ENCODE results near the gene BRD3.

Gene BRD3

DNA sequence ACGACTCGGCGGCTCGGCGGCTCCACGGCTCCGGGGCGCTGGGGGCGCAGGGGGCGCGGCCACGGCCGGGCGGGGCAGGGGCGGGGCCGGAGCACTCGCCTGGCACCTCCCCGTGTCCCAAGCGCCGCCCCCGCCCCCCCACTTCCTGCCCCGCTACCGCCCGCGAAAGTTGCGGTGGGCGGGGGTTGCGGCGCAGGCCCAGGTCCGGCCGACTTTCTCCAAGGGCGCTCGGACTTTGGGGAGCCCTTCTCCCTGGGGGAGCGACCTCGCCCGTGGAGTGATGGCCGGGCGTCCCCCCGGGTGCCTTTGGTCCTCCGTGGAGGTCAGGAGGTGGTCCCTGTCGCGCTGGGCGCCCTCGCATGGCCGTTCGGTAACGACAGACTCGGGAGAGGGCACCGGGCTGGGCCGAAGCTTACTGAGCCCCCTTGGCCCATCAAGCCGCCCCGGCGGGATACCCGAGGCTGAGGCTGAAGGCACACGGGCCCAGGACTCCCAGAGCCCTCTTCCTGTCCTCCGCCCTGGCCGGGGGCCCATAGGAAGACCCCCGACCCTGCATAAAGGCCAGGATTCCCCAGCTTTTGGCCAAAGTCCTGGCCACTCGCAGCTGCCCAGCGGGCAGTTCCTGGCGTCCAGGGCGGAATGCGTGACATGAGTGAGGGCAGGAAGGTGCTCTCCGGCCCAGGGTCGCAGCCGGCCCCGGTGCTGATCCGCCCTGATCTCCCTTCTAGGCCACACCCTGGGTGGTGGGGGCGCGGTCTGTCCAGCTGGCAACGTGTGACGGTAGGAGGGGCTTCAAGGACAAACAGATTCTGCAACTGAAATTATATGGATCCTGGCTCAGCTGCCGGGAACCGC lies 74.8 kb downstream of the BRD3 start:
- Histone ChIP-seq H2BK15ac (replicated peaks; ENCODE audit: low read depth) (no peak overlapping the region), H3K4me1 (ENCODE audit: control insufficient read depth, low read depth, low read length) (no peaks in the 10 kb centered on the region), H3K36me3 (ENCODE audit: control insufficient read depth, insufficient read depth, low read length) (no peaks in the 10 kb centered on the region), H3K23ac (ENCODE audit: low read length) (peak overlapping the region; percentile 98), H3K4me2 (ENCODE audit: low read length) (peak overlapping the region; percentile 99), H3K27me3 (ENCODE audit: insufficient read depth, low read length, poor library complexity) (no peaks in the 10 kb centered on the region), H3K27ac (ENCODE audit: low read depth, low read length) (peak overlapping the region; percentile 42), H3K4me3 (ENCODE audit: low read length) (peak overlapping the region; percentile 65), H2AK5ac (ENCODE audit: low read length) (peak overlapping the region; percentile 14), H3K18ac (ENCODE audit: low read length) (peak overlapping the region; percentile 94), H2BK5ac (ENCODE audit: low read length) (peak overlapping the region; percentile 77), H3K79me1 (ENCODE audit: low read length) (peaks cover 9% of the 10 kb centered on the region), H3K79me2 (ENCODE audit: control insufficient read depth, insufficient read depth, low read length) (peaks cover 12% of the 10 kb centered on the region), H2BK120ac (ENCODE audit: low read depth, low read length) (peak overlapping the region; percentile 16), H3K9ac (ENCODE audit: low read length) (peak overlapping the region; percentile 89), H4K8ac (ENCODE audit: low read depth, low read length) (no peak overlapping the region), H3K56ac (ENCODE audit: low read length) (peak overlapping the region; percentile 96), H3K4ac (ENCODE audit: low read depth, low read length) (peak overlapping the region; percentile 89), H4K5ac (ENCODE audit: low read length) (no peak overlapping the region)
- DNase-seq, result peak; percentile 75
- no CpG with 5 or more reads among the region's 74 CpGs for WGBS (ENCODE audit: extremely low coverage, insufficient coverage, low lambda C conversion rate)

DNA sequence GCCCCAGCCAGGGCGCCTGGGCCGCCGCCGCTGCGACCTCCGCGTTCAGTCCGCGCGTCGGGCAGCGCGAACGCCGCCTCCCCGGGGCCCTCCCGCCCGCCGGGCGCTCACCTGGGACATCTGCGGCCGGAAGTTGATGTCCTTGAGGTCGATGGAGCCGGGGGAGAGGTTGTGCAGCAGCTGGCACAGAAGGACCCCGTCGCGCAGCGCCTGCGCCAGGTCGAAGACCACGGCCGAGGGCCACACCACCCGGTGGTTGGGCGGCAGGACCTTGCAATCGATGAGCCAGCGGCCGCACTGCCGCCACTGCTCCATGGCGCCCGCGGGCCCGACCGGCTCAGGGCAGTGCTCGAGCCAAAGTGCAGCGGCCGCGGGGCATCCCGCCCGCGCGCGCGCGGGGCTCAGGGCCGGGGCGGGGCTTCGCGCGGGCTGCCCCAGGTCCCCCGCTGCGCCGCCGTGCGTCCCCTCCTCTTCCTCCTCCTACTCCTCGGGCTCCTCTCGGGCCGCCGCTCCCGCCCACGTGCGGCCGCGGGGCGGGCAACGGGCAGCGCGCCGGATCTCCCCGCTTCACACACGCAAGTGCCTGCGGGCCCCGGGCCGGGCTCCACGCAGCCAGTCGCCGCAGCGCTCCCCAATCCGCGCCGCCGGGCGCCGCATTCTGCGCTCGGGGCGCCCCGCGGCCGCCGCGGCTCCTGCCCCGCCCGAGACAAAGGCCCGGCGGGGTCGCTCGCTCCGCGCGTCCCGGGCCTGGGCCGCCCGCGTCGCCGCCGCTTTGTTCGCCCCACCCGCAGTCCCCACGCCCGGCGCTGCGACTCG lies 75.7 kb downstream of the BRD3 start, which contains the start of gene VAV2:
Gene VAV2, minus strand, starts transcription at position 361 of the 816 bp plus-strand sequence. Its CDS starts 46 bp downstream, at position 315.
- Histone ChIP-seq H3K36me3 (ENCODE audit: control insufficient read depth, insufficient read depth, low read length) (no peaks in the 10 kb centered on the region), H3K27me3 (ENCODE audit: insufficient read depth, low read length, poor library complexity) (no peaks in the 10 kb centered on the region), H4K8ac (ENCODE audit: low read depth, low read length) (peak within 1 kb of the TSS; percentile 92), H2BK15ac (replicated peaks; ENCODE audit: low read depth) (no peak within 1 kb of the TSS), H3K4me3 (ENCODE audit: low read length) (peak within 1 kb of the TSS; percentile 74), H3K79me1 (ENCODE audit: low read length) (peaks cover 10% of the 10 kb centered on the region), H2BK120ac (ENCODE audit: low read depth, low read length) (peak within 1 kb of the TSS; percentile 52), H3K23ac (ENCODE audit: low read length) (peak within 1 kb of the TSS; percentile 98), H2BK5ac (ENCODE audit: low read length) (peak within 1 kb of the TSS; percentile 77), H3K9ac (ENCODE audit: low read length) (peak within 1 kb of the TSS; percentile 89), H3K4me2 (ENCODE audit: low read length) (peak within 1 kb of the TSS; percentile 99), H4K5ac (ENCODE audit: low read length) (no peak within 1 kb of the TSS), H3K27ac (ENCODE audit: low read depth, low read length) (peak within 1 kb of the TSS; percentile 42), H3K56ac (ENCODE audit: low read length) (peak within 1 kb of the TSS; percentile 96), H3K4me1 (ENCODE audit: control insufficient read depth, low read depth, low read length) (no peaks in the 10 kb centered on the region), H3K79me2 (ENCODE audit: control insufficient read depth, insufficient read depth, low read length) (peaks cover 15% of the 10 kb centered on the region), H2AK5ac (ENCODE audit: low read length) (peak within 1 kb of the TSS; percentile 14), H3K4ac (ENCODE audit: low read depth, low read length) (peak within 1 kb of the TSS; percentile 89), H3K18ac (ENCODE audit: low read length) (peak within 1 kb of the TSS; percentile 94)
- peak; percentile 65 for DNase-seq
- WGBS (ENCODE audit: extremely low coverage, insufficient coverage, low lambda C conversion rate), result no CpG with 5 or more reads among the region's 124 CpGs

DNA sequence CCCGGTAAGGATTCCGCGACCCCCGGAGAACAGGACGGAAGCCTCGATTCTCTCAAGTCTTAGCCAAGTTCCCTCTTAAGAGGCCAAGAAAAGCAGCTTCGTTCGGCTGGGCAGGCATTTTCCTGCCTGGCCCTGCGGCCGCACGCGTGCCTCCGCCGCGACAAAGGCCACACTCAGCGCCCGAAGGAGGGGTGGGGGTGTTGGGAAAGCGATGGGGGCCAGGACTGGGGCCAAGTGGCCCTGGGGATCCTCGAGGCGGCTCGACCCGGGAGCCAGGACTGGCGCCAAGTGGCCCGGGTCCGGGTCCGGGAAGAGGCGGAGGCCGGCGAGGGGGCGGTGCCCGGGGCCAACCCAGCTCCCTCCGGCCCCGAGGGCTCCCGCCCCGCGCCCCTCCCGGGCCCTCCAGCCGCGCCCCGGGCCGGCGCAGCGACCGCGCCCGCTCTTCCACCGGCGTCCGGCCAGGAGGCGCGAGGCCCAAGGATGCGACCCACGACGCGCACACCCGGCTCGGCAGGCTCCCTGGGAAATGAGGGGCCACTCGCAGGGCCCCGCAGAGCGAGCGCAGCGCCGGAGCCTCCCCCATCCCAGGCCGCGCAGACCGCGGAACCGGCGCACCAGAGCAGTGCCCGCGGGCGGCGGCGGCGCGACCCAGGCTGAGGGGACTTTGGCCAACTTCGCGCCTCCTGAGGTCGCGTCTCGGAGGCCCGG lies 76.5 kb downstream of the BRD3 start:
- H3K27ac ChIP-seq (ENCODE audit: low read depth, low read length), result no peak overlapping the region
- H3K56ac ChIP-seq (ENCODE audit: low read length), result peak overlapping the region; percentile 93
- H2BK5ac ChIP-seq (ENCODE audit: low read length), result no peak overlapping the region
- H3K4me2 ChIP-seq (ENCODE audit: low read length), result peak overlapping the region; percentile 65
- H3K23ac ChIP-seq (ENCODE audit: low read length), result peak overlapping the region; percentile 98
- H4K8ac ChIP-seq (ENCODE audit: low read depth, low read length), result no peak overlapping the region
- no peak overlapping the region for H2AK5ac ChIP-seq (ENCODE audit: low read length)
- peaks cover 17% of the 10 kb centered on the region for H3K79me2 ChIP-seq (ENCODE audit: control insufficient read depth, insufficient read depth, low read length)
- H3K9ac ChIP-seq (ENCODE audit: low read length), result peak overlapping the region; percentile 87
- H2BK120ac ChIP-seq (ENCODE audit: low read depth, low read length), result no peak overlapping the region
- peaks cover 13% of the 10 kb centered on the region for H3K79me1 ChIP-seq (ENCODE audit: low read length)
- no peaks in the 10 kb centered on the region for H3K36me3 ChIP-seq (ENCODE audit: control insufficient read depth, insufficient read depth, low read length)
- H3K4ac ChIP-seq (ENCODE audit: low read depth, low read length), result no peak overlapping the region
- H3K27me3 ChIP-seq (ENCODE audit: insufficient read depth, low read length, poor library complexity), result no peaks in the 10 kb centered on the region
- H3K4me1 ChIP-seq (ENCODE audit: control insufficient read depth, low read depth, low read length), result no peaks in the 10 kb centered on the region
- H3K4me3 ChIP-seq (ENCODE audit: low read length), result peak overlapping the region; percentile 74
- H3K18ac ChIP-seq (ENCODE audit: low read length), result peak overlapping the region; percentile 65
- WGBS (ENCODE audit: extremely low coverage, insufficient coverage, low lambda C conversion rate), result no CpG with 5 or more reads among the region's 82 CpGs
- peak; percentile 19 for DNase-seq
- H4K5ac ChIP-seq (ENCODE audit: low read length), result no peak overlapping the region
- H2BK15ac ChIP-seq (replicated peaks; ENCODE audit: low read depth), result no peak overlapping the region

DNA sequence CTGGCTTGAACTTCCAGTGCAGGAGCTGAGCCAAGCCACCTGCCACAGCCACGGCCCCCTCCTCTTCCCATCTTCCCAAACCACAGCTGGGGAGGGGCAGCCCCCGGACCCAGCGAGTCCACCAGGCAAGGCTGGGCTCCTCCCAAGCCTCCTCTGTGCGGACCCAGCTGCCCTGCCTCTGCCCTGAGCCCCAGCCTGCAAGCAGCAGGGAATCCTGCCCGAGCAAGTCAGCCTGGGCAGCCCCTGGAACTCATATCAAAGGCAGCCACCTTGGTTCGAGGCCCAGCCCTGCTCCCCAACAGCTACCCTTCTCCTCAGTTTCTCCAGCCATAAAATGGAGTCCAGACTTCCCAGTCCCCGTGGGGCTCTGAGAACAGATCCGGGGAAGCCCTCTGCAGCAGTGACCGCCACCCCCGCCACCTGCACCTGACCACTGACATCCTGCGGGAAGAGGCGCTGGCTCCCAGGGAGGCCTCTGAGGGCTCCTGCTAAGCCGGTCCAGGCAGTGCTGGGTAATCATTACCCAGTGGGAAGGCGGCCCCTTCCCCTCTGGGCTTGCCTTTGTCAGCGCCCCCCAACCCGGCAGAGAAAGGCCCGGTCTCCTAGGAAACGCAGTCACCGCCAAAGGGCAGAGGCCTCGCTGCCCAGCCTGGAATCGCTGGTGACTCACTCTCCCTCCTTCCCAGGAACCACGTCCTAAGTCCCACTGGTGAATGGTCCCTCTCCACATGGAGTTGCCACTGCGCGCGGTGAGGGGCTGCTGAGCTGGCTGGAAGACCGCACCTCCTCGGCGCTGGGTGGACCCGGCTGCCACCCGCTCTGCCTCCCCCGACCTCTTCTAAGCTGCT lies 77.2 kb downstream of the BRD3 start:
- H3K4ac ChIP-seq (ENCODE audit: low read depth, low read length), result no peak overlapping the region
- H3K4me1 ChIP-seq (ENCODE audit: control insufficient read depth, low read depth, low read length), result no peaks in the 10 kb centered on the region
- H3K27me3 ChIP-seq (ENCODE audit: insufficient read depth, low read length, poor library complexity), result no peaks in the 10 kb centered on the region
- WGBS (ENCODE audit: extremely low coverage, insufficient coverage, low lambda C conversion rate), result no CpG with 5 or more reads among the region's 31 CpGs
- H4K8ac ChIP-seq (ENCODE audit: low read depth, low read length), result no peak overlapping the region
- H3K56ac ChIP-seq (ENCODE audit: low read length), result peak overlapping the region; percentile 93
- peaks cover 15% of the 10 kb centered on the region for H3K79me1 ChIP-seq (ENCODE audit: low read length)
- H3K4me2 ChIP-seq (ENCODE audit: low read length), result peak overlapping the region; percentile 65
- peaks cover 23% of the 10 kb centered on the region for H3K79me2 ChIP-seq (ENCODE audit: control insufficient read depth, insufficient read depth, low read length)
- peak; percentile 69 for DNase-seq
- no peak overlapping the region for H3K23ac ChIP-seq (ENCODE audit: low read length)
- peak overlapping the region; percentile 74 for H3K4me3 ChIP-seq (ENCODE audit: low read length)
- no peak overlapping the region for H2BK15ac ChIP-seq (replicated peaks; ENCODE audit: low read depth)
- H2BK120ac ChIP-seq (ENCODE audit: low read depth, low read length), result no peak overlapping the region
- no peak overlapping the region for H3K18ac ChIP-seq (ENCODE audit: low read length)
- H3K27ac ChIP-seq (ENCODE audit: low read depth, low read length), result no peak overlapping the region
- H2BK5ac ChIP-seq (ENCODE audit: low read length), result no peak overlapping the region
- H2AK5ac ChIP-seq (ENCODE audit: low read length), result no peak overlapping the region
- H4K5ac ChIP-seq (ENCODE audit: low read length), result no peak overlapping the region
- peak overlapping the region; percentile 87 for H3K9ac ChIP-seq (ENCODE audit: low read length)
- H3K36me3 ChIP-seq (ENCODE audit: control insufficient read depth, insufficient read depth, low read length), result no peaks in the 10 kb centered on the region
